8988T (cell line): ENCODE data around the gene OTOG.

Source experiments
- DNase-seq: peaks from one replicate; pipeline ENCODE4 v3.0.0; 2011

The OTOG gene, protein sequence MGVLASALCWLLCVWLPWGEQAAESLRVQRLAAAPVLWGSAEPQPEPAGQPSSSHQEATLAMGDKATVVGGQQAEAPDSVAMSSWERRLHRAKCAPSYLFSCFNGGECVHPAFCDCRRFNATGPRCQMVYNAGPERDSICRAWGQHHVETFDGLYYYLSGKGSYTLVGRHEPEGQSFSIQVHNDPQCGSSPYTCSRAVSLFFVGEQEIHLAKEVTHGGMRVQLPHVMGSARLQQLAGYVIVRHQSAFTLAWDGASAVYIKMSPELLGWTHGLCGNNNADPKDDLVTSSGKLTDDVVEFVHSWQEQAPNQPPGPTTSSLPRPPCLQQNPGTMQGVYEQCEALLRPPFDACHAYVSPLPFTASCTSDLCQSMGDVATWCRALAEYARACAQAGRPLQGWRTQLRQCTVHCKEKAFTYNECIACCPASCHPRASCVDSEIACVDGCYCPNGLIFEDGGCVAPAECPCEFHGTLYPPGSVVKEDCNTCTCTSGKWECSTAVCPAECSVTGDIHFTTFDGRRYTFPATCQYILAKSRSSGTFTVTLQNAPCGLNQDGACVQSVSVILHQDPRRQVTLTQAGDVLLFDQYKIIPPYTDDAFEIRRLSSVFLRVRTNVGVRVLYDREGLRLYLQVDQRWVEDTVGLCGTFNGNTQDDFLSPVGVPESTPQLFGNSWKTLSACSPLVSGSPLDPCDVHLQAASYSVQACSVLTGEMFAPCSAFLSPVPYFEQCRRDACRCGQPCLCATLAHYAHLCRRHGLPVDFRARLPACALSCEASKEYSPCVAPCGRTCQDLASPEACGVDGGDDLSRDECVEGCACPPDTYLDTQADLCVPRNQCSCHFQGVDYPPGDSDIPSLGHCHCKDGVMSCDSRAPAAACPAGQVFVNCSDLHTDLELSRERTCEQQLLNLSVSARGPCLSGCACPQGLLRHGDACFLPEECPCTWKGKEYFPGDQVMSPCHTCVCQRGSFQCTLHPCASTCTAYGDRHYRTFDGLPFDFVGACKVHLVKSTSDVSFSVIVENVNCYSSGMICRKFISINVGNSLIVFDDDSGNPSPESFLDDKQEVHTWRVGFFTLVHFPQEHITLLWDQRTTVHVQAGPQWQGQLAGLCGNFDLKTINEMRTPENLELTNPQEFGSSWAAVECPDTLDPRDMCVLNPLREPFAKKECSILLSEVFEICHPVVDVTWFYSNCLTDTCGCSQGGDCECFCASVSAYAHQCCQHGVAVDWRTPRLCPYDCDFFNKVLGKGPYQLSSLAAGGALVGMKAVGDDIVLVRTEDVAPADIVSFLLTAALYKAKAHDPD (N-terminal part only)

DNA sequence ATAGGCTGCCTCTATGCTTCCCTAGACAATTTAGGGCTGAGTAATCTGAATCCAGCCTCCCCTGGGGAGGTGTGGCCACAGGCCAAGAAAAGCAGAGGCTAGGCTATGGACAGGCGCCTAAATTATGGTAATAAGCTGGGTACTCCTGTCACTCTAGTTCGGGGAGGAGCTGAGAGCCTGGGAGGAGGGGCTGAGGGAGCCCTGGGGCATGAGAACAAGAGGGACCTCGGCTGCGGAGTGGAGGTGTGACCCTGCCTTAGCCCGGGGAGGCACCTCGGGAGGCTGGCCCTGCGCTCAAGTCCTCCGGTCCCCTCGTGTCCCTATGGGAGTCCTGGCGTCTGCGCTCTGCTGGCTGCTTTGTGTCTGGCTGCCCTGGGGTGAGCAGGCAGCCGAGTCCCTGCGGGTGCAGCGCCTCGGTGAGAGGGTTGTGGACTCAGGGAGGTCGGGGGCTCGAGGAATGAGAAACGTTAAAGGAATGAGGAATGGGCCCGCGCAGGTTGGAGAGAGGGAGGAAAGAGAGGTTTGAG, at the start of gene OTOG:
Gene OTOG (plus strand): TSS at position 209 of the 527 bp plus-strand sequence. CDS start 114 bp downstream, at position 323.
- DNase-seq: no peak

DNA sequence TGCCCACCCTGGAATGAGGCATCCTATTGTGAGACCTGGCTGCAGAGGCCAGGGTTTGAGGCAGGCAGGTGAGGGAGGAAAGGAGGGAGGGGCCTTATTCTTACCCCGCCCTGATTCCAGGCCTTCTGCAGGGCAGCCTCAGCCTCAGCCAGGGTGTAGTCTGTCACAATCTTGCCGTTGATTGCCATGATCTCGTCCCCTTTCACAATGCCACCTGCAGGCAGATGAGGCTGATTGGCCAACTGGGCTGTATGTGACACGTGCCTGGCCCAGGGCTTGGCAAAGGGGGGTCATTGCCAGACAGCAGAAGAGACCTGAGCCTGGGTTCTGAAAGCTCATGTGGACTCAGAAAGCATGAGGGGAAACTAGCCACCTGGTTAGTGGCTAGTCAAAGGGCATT, 49.0 kb upstream of the OTOG start:
- no peak for DNase-seq

DNA sequence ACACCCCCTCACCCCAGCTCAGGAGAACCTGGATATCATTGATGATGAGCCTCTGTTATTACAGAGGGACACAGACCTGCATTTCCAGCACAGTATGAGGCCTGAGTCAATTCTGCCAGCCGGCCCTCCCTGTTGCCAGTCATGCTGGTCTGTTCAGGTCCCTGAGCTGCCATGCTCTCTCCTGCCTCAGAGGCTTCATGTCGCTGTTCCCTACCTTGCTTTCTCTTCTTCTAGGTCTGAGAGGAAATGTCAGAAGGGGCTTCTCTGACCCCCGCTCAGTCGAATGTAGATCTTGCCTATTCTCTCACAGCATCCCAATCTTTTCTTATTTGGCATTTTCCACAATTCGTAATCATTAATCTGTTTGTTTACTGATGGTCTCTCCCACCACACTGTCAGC, 48.6 kb upstream of the OTOG start:
- DNase-seq: no peak

DNA sequence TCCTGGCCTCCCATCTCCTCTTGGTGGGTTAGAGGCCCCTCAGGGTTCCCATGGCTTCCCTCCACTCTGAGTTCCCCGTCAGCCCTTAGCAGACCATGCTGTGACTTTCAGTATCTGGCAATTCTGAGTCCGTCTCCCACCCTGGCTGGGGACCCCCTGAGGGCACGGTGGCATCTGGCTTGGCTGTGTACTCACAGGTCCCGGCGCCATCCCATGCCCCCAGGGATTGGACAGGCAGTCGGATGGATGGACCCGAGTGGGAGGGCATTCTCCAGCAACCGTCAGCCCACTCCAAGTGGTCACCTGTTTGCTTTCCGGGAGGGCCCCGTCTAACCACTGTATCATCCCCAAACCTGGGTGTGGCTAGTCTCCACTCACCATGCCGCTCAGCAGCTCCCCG, 46.4 kb upstream of the OTOG start:
- no peak for DNase-seq

DNA sequence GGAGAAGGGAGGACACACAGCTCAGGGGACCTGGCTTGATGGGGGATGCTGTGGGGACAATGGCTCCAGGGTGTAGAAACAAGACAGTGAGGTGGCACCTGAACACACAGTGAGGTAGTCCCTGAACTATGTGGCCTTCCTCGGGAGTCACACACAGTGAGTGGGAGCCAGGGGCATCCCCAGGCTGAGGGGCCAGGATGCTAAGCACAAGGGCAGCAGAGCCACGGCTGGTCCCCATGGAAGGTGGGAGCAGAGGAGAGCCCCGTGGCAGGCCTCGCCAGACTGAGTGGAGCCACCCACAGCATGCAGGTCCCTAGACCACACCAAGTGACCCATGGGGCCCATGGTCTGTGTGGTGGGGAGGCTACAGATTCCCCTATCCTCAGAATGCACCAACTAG, 44.4 kb upstream of the OTOG start:
- DNase-seq: no peak

DNA sequence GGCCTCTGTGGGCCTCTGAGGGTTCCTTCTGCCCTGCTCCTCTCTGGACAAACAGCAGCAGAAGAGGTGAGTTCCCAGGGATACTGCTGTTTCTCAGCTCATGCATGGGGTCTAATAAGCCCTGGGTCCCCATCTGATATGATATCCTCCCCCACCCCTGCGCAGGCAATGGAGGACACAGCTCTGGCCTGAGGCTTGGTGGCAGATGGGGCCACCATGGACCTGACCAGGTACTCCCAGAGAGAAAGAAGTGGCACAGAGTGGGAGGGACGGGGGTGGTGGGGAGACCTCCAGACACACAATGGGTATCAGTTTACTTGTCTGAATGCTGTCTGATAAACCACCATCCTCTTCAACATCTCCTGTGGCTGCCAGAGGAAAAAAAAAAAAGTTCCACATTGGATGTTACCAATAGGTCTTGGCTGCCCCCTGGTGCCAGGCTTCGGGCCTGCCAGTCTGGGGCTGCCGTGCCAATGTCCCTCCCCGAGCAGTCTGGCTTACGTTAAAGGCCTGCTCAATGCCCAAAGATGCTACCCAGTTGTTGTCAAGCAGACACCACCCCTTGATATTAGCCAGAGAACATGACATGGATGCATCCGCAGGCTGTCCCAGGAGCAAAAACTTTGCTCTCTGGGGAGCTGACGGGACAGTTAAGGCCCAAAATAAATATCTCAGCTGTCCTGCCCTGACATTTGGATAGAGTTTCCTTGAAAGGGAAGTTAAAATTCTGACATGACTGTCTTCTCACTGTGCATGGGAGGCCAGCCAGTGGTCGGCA, 42.5 kb upstream of the OTOG start:
- DNase-seq: peak; percentile 93

DNA sequence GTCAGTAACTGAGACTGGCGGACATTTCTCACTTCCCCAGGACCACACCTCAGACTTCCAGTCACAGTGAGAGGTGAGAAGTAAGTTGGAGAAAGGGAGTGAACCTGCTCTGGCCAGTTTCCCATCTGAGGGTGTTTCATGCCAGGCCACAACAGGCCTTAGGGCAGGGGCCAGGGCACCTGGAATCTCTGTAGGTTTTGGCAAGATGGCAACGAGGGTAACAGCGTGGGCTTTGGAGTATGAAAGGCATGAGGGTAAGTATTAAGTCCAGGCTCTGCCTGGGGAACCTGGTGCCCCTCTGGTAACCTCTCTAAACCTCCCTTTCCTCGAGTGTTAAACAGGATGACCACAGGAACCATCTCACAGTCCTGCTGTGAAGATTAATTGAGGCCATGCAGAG, 41.9 kb upstream of the OTOG start:
- no peak for DNase-seq

DNA sequence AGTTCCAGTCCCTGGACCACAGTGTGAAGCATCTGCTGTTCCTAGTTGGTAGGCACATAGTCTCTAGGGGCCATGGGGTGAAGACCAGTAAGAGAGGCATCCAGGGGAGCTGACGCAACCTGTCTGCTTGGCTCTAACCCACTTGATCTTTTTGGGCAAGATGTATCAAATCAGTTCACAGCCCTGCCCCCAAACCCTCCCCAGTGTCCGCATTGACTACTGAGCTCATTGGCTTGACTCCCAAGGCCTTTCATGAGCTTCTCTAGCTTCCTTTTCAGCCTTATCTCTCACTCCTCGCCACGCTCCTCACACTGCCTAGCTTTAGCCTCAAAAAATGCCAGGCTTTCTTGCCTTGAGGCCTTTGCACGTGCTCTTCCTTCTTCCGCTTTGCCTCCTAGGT, 40.7 kb upstream of the OTOG start:
- no peak for DNase-seq

DNA sequence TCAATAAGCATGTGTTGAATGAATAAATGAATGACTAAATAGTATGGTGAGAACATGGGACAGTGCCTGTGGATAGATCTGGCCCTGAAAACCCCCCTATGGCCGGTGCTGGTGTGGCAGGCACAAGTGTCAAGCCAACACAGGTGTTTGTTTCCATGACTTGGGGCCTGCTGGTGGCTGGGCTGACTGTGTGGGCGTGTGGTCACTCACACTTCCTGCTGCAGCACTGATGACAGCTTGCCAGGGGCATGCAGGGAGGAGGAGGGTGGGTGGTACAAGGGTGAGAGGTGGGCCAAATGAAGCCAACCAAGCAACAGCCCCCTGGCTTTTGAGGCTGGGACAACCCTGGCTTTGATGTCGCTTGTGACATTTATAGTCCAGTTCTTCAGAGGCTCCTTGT, 40.1 kb upstream of the OTOG start:
- DNase-seq: no peak

DNA sequence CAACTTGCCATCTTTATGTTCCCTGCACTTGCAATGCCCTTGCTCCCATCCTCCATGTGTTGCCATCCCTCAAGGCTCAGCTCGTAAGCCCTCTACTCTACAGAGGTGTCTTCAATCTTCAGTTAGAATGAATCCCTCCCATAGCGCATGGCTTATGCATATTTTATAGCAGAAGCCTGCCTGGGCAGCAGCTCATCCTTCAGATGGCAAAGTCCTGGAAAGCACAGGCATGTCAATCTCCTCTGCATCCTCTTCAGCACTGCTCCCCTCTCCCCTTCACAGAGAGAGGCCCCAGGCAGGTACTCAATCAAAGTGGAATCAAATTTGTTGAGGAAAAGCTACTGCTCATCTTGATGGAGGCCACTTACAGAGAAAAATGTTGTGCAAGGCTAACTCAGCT, 39.3 kb upstream of the OTOG start:
- DNase-seq: no peak

DNA sequence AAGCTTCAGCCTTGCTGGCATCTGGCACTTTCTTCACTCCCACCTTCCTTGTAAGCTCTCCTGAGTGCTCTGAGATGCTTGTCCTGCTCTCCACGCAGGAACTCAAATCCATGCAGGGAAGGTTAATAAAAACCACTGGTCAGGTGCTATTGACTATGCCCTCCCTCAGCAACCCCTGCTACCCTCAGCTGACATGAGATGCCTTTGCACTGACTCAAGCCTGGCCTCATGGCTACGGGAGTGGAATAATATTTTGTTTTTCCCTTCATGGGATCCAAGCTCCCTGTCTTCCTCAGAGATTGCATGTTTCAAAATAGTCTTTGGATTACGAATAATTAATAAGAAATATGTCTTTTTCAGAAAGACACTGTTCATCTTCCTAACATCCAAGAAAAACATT, 38.8 kb upstream of the OTOG start:
- no peak for DNase-seq

DNA sequence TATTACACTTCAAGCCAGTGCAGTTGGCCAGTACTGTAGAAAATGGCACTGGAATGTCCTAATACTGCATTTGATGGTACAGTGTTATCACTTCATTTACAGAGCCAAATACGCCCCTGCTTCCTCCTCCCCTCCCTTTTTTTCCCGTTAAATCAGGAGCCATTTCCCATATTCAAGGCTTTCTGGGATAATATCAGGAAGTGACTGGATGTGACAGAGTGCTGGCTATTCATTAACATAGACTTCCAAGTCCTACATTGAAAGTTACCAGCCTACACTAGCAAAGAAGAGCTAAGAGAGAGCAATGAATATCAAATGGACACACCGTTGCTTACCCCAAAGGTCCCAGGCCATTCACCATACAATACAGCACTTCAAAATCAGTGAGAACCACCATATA, 38.3 kb upstream of the OTOG start:
- no peak for DNase-seq

DNA sequence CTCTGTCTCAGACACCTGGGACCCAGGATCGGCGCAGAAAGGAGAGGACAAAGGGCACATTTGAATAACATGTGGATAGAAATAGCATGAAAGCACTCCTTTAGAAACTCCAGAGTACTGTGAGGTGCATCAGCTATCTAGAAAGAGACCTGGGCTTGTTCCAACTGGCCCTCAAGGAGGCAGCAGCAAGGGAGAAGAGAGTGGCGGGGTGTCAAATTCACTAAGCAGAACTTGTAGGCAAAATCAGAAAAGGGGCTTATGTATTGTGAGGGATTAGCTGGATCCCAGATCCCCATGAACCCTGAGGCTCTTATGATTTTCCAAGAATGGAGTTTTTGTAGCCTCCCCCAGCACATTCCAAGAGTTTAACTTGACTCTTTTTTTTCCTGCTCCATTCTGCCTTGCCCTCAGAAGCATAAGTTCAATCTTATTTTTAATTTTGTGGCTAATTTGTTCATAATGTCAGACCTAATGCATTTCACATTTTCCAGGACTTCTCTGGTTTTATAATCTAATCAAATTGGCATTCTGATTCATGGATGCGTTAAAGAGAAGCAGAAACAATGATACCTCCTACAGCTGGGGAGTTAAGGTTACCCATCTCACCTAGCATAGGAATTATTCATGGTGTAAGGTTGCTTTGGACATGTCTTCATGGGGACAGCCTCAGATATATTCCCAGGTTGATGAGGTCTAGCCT, 36.4 kb upstream of the OTOG start:
- no peak for DNase-seq

DNA sequence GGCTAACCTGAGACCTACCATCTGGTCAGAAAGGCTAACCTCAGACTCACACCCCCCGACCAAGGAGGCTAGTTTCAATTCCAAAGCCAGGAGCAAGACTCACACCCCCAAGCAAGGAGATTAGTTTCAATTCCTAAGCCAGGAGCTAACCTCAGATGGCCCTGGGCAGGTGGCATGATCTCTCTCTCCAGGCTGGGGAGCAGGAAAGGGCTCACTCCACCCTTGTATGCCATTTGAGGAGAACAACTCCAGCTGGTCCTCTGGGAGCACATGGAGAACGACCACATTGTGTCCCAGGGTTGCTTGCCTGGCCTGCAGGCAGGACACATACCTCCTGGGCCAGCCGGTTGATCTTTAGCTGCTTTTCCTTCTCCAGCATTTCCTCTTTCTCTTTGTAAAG, 35.5 kb upstream of the OTOG start:
- DNase-seq: no peak

DNA sequence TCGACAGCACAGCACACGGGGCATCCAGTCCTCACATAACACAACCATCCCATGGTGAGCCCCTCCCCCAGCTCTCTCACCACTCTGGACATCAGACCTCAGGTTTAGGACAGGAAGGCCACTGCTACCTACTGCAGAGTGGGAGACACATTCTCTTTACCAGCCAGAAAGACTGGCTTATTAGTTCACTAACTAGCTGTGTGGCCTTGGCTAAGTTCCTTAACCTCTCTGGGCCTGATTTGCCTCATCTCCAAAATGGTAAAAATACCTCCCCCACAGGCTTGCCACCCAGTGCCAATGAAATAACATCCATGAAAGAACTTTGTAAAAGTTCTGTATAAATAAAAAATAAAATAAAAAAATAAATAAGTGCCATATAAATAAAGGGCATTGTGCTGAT, 35.0 kb upstream of the OTOG start:
- no peak for DNase-seq

DNA sequence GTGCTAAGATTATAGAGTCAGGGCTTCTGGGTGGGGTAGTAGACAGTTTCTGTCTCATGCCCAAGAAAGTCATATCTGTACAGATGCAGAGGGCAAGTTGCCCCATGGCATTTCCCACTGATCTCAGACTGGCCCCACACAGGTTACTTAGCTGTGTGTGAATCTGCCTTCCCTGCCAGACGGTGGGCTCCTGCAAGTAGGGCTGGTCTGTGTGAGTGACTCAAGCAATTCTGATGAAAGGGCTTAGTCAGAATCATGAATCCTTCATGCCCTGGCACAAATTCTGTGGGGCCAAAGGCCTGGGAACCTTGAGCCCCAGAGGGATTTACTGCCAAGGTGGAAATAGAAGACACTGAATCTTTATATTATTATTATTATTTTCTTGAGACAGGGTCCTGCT, 33.2 kb upstream of the OTOG start:
- no peak for DNase-seq

DNA sequence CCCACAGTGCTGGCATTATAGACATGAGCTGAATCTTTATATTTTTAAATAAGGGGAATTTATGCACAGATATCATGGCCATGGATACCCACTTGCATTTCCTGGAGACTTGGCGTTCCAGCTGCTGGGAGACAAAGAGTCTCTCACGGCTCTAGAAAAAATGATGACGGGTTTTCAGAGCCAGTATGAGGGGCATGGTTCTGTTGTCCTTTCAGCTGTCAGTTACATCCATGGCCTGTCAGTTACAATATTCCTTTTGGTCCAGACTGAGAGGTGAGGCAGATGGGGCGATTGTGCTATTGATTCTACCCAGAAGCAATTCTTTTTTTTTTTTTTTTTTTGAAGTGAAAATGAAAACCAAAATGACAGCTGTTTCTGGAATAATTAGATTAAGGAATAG, 32.6 kb upstream of the OTOG start:
- no peak for DNase-seq

DNA sequence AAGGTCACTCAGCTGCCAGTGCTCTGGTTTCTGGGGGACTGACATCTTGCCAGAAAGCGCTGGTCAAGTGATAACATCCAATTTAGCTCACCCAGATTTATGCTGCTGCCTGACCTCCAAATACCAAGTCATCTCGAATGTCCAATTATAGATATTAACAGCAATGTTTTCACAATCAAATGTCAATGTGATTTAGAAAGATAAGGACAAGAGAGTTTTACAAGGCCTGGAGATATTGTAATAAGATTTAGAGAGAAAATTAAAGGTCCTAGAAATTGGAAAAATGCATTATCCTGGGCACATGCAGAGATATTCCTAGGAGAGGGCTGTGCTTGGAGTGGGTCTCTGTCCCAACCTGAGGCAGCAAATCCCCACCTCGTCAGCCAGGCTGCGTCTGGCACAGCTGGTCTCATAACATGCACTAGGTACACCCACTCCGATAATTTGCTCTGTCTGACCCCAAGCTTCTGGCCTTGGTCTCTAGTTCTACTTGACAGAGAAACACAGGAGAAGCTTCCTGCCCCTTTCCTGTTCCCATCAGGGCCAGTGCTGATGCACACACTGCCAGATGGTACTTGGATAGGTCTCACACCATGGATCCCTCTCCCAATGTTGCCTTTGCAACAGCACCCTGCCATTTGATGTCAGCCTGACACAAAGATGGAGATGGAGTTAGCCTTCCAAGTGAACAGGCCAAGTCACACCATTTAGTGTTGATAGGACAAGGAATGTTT, 31.4 kb upstream of the OTOG start:
- DNase-seq: no peak

DNA sequence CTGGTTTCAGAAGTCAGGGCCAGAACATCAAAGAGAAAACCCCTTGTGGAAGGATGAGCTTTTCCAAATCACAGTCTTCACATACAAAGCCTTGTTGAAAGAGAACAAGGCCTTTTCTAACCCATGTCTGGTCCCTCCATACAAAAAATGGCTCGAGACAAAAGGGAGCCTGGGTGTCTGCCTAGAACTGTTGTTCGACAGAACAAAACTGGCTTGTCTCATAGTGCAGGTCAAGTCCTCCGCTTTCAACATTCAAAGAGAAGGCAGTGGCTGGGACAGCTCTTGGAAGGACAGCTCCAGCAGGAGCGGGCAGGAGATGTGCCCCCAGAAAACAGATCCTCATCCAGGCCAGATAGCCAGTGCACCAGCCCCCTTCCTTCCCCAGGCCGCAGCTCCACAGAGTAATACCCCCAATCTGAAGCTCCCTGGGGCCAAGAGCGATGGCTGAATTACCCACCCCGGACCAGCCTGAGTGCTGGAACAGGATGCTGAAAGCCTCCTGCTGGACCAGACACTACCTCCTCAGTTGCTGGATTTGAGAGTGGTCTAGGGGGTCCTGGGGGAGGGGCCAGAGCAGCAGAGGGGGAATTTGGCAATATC, 30.4 kb upstream of the OTOG start:
- no peak for DNase-seq

DNA sequence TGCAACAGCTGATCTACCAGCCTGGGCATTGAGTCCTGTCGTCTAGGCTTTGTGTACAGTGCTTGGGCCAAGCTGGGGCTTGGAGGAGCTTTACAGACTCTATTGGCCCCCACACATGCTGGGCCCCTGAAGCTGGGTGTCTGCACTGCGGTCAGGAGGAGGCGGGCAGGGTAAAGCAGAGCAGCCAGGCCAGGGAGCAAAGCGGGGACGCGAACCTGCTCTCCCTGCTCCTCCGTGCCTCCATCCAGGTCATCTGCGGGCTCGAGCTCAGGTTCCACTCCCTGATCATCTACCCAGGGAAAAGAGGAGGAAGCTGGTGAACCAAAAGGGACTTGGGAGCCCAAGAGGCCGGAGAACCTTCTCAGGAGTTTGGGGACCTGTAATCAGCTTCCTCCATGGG, 29.9 kb upstream of the OTOG start:
- DNase-seq: no peak

DNA sequence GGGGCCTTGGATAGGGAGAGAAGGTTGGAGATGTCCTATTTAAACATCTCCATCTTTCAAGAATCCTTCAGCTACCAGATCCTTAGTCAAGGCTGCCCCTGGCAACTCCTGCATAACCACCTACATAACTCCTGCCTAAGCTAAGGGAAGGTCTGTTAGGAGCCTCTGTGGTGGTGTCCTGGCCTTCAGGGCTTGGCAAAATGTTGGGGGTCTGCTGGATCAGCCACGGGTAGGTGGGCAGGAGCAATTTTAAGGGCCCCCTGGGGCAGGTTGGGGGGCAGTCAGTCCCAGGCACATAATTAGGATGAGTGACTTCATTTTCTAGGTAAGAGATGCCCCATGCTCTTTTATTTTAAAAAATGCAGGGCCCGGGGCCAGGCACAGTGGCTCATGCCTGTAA, 28.7 kb upstream of the OTOG start:
- no peak for DNase-seq
